ENCODE data around the gene FBXL2.
A peak's percentile ranks its signal among the peaks of the same experiment; 100 is the strongest.

Gene FBXL2

DNA sequence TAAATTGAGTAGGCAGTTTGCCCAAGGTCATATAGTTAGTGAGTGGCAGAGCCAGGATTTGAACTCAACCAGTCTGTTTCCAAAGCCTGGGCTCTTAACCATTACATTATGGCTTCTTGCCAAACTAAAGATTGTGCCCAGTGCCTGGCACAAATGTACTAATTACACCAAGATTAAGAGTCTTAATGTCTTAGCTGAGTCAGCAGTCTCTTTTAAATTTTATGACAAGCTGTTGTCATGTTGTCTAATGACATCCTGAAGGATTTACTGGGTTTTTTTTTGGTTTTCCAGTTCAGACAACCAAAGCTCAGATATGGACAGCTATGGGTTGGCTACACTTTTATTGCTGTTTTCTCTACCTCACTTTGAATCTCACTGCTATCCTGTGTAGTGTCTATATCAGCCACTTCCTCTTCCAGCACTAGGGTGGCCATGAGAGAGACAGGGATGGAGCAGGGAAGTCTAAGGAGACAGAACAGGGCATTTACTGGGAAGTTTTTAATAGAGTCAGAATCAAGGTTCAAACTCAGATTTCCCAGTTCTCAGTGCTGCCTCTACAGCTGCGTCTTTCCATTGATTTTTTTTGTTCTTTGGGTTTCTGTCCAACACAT lies 10.5 kb downstream of the FBXL2 start:
- TF ChIP-seq, protein P1, sequence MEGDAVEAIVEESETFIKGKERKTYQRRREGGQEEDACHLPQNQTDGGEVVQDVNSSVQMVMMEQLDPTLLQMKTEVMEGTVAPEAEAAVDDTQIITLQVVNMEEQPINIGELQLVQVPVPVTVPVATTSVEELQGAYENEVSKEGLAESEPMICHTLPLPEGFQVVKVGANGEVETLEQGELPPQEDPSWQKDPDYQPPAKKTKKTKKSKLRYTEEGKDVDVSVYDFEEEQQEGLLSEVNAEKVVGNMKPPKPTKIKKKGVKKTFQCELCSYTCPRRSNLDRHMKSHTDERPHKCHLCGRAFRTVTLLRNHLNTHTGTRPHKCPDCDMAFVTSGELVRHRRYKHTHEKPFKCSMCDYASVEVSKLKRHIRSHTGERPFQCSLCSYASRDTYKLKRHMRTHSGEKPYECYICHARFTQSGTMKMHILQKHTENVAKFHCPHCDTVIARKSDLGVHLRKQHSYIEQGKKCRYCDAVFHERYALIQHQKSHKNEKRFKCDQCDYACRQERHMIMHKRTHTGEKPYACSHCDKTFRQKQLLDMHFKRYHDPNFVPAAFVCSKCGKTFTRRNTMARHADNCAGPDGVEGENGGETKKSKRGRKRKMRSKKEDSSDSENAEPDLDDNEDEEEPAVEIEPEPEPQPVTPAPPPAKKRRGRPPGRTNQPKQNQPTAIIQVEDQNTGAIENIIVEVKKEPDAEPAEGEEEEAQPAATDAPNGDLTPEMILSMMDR (IDR thresholded peaks at IDR 0.05) = no peak
- DNase-seq = no peak
- no peaks in the 10 kb centered on the region for H3K4me1 ChIP-seq
- peaks cover 8 to 11% (median 10%) of the 10 kb centered on the region in 3 donors for H3K36me3 ChIP-seq
- no peak overlapping the region for H3K4me3 ChIP-seq
- intact Hi-C loops (cut with DNase I; ENCODE audit: low total_unique reads) = no loop called here
- H3K27ac ChIP-seq = no peak overlapping the region
- no peaks in the 10 kb centered on the region for H3K27me3 ChIP-seq
- H3K9me3 ChIP-seq = peaks cover 0 to 18% (median 6%) of the 10 kb centered on the region in 3 donors

DNA sequence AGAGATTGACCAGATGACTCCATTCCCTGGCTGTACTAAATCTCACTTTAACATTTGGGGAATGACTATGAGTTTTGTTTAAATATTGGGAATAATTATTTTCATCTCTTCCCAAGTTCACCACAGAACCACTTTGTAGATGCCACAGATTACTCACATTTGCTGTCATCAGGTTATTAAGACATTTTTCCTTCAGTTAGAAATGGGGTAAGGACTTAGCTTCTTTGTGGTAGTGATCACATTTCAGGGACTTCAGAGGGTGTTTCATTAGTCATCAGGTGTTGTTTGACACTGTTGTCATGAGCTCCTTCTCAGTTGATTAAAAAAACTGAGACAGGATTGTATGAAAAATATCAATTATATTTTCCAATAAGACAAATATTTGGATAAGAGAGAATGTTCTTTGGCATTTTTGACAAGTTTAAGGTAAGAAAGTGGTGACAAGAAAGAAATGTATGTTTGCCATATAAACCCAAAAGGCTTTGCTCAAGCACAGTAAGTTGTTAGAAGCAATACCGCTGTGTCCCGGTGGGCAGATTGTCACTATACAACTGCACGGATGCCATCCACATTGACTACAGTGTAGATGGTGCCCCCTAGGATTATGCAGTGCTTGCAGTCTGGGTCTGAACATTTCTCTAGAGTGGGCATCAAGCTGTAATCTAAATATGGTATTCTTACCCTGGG lies 22.3 kb downstream of the FBXL2 start:
- peaks cover 0 to 39% (median 16%) of the 10 kb centered on the region in 4 donors for H3K4me1 ChIP-seq
- peak overlapping the region; percentile 69 to 72 for H3K27ac ChIP-seq
- TF ChIP-seq, protein P1 (IDR thresholded peaks at IDR 0.05) = no peak
- H3K36me3 ChIP-seq = no peaks in the 10 kb centered on the region
- no peak for DNase-seq
- H3K9me3 ChIP-seq = peaks cover 0 to 7% (median 0%) of the 10 kb centered on the region in 3 donors
- H3K27me3 ChIP-seq = no peaks in the 10 kb centered on the region
- intact Hi-C loops (cut with DNase I; ENCODE audit: low total_unique reads) = no loop called here
- no peak overlapping the region for H3K4me3 ChIP-seq

DNA sequence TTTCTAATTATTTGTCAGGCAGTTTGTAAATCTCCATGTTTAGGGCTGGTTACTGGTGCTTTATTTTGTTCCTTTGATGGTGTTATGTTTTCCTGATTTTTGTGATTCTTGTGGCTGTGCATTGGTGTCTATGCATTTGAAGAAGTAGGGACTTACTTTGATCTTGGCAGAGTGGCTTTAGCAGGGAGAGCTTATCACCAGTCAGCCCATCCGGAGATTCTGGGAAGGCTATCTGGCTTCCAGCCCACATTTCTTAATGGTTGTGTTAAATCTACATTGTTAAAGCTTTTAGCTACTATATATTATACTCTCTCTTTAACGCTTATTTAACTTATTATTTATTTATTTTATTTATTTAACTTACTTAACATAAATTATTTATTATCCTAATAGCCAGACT lies 35.1 kb downstream of the FBXL2 start:
- H3K4me3 ChIP-seq = no peak overlapping the region
- DNase-seq = no peak
- no peaks in the 10 kb centered on the region for H3K4me1 ChIP-seq
- intact Hi-C loops (cut with DNase I; ENCODE audit: low total_unique reads) = no loop called here
- peaks cover 4 to 19% (median 9%) of the 10 kb centered on the region in 3 donors for H3K36me3 ChIP-seq
- peaks cover 0 to 9% (median 3%) of the 10 kb centered on the region in 3 donors for H3K9me3 ChIP-seq
- no peaks in the 10 kb centered on the region for H3K27me3 ChIP-seq
- H3K27ac ChIP-seq = no peak overlapping the region
- TF ChIP-seq, protein P1 (IDR thresholded peaks at IDR 0.05) = no peak

DNA sequence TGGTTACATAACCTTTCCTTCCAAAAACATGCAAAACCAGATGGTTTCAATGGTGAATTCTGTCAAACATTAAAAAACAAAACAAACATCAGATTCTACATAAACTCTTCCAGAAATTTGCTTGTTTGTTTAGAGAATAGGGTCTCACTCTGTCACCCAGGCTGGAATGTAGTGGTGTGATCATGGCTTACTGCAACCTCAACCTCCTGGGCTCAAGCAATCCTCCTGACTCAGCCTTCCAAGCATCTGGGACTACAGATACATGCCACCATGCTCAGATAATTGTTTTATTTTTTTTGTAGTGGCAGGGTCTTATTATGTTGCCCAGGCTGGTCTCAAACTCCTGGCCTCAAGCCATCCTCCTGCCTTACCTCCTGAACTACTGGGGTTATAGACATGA lies 36.1 kb downstream of the FBXL2 start:
- intact Hi-C loops (cut with DNase I; ENCODE audit: low total_unique reads) = no loop called here
- DNase-seq = no peak
- H3K4me3 ChIP-seq = no peak overlapping the region
- TF ChIP-seq, protein P1 (IDR thresholded peaks at IDR 0.05) = no peak
- H3K27me3 ChIP-seq = no peaks in the 10 kb centered on the region
- H3K36me3 ChIP-seq = peaks cover 4 to 19% (median 9%) of the 10 kb centered on the region in 3 donors
- no peak overlapping the region for H3K27ac ChIP-seq
- no peaks in the 10 kb centered on the region for H3K4me1 ChIP-seq
- H3K9me3 ChIP-seq = peaks cover 0 to 9% (median 3%) of the 10 kb centered on the region in 3 donors

DNA sequence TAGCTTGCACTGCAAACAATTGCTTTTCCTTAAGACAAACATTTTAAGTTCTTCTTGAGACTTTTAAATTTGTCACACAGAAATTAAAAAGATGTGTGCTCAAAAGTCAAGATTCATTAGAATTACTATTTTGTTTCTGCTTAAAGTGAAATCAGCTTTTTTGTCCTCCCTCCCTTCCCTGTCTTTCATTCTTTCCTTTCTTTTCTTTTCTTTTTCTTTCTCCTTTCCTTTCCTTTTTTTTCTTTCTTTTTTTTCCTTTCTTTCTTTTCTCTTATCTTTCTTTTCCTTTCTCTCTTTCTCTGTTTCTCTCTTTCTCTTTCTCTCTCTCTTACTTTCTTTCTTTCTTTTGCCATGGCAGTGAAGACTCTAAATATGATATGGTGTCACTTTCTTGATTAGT lies 37.8 kb downstream of the FBXL2 start:
- intact Hi-C loops (cut with DNase I; ENCODE audit: low total_unique reads) = no loop called here
- Histone ChIP-seq H3K9me3 (peaks cover 0 to 9% (median 3%) of the 10 kb centered on the region in 3 donors), H3K4me1 (no peaks in the 10 kb centered on the region), H3K4me3 (no peak overlapping the region), H3K36me3 (peaks cover 4 to 15% (median 9%) of the 10 kb centered on the region in 3 donors), H3K27ac (no peak overlapping the region), H3K27me3 (no peaks in the 10 kb centered on the region)
- no peak for DNase-seq
- TF ChIP-seq, protein P1 (IDR thresholded peaks at IDR 0.05) = no peak

Data from tibial artery (tissue), 4 donors.